HFFc6 (cell line): ENCODE results near the gene SLC41A3. TPM values are rescaled to one million over a fixed set of nuclear protein-coding genes. Genes with fewer than 3 reads are reported as not detected.

ENCODE experiments used
- DNase-seq: peaks from one replicate; pipeline ENCODE4 v3.0.0-alpha.2; 2018
- H3K27ac Mint-ChIP-seq: 2 replicates; pipeline ENCODE4 v1.8.0; 2020; ENCODE audit warnings: mild to moderate bottlenecking, mixed read lengths
- H3K27me3 Mint-ChIP-seq: 2 replicates; pipeline ENCODE4 v1.8.0; 2021; ENCODE audit warnings: mild to moderate bottlenecking, moderate library complexity, mixed read lengths; ENCODE audit not compliant: insufficient read depth
- H3K36me3 Mint-ChIP-seq: 2 replicates; pipeline ENCODE4 v1.8.0; 2021; ENCODE audit warnings: low read depth, mixed read lengths
- H3K4me1 Mint-ChIP-seq: 2 replicates; pipeline ENCODE4 v1.8.0; 2020; ENCODE audit warnings: low read depth, mixed read lengths
- H3K4me3 Mint-ChIP-seq: 2 replicates; pipeline ENCODE4 v1.8.0; 2020; ENCODE audit warnings: mild to moderate bottlenecking, moderate library complexity, mixed read lengths
- H3K9me3 Mint-ChIP-seq: 2 replicates; pipeline ENCODE4 v1.8.0; 2020; ENCODE audit warnings: mild to moderate bottlenecking, mixed read lengths
- CTCF ChIP-seq: fragments of 200-600 bp; sonication (generic); IDR thresholded peaks from 2 replicates; pipeline ENCODE4 v1.5.0; 2021; ENCODE audit warnings: antibody characterized with exemption, mild to moderate bottlenecking
- total RNA-seq, 6 experiments: library from RNA; stranded (reverse); fragmentation: NEBNext Ultra II Directional; extraction: Animal tissue kit (Norgen Biotek cat#: 25700); gene quantifications; 2 replicates in 1 of 6; 3 replicates in 5 of 6; pipeline ENCODE4 v1.2.3, GENCODE V29; 2021

Gene SLC41A3
- total RNA-seq, 6 experiments from 2014 or later: 41.6 to 54.8 (median 44.7) TPM

GRCh38 chr3:126119008-126119675 lies 35.2 kb upstream of the SLC41A3 start:
- no peak overlapping the region for H3K4me3 Mint-ChIP-seq
- H3K36me3 Mint-ChIP-seq: no peaks in the 10 kb centered on the region

GRCh38 chr3:126118591-126118990 lies 34.7 kb upstream of the SLC41A3 start:
- Mint-ChIP-seq H3K36me3 (no peaks in the 10 kb centered on the region), H3K9me3 (peaks cover 4% of the 10 kb centered on the region; the same call in 1 of the 2 replicates), H3K4me3 (no peak overlapping the region), H3K27ac (no peak overlapping the region), H3K4me1 (no peaks in the 10 kb centered on the region), H3K27me3 (peaks cover 50% of the 10 kb centered on the region)
- DNase-seq: no peak
- no peak for TF ChIP-seq CTCF

More at GRCh38 chr3:126119008-126119675, 35.2 kb upstream of the SLC41A3 start:
- Mint-ChIP-seq H3K27ac (no peak overlapping the region), H3K4me1 (no peaks in the 10 kb centered on the region), H3K27me3 (peaks cover 50% of the 10 kb centered on the region), H3K9me3 (peaks cover 4% of the 10 kb centered on the region; the same call in 1 of the 2 replicates)
- no peak for TF ChIP-seq CTCF
- DNase-seq: no peak

GRCh38 chr3:126117786-126118185 lies 33.9 kb upstream of the SLC41A3 start:
- no peak overlapping the region for H3K4me3 Mint-ChIP-seq
- DNase-seq: no peak
- H3K27ac Mint-ChIP-seq: no peak overlapping the region
- no peaks in the 10 kb centered on the region for H3K36me3 Mint-ChIP-seq
- peaks cover 47% of the 10 kb centered on the region for H3K27me3 Mint-ChIP-seq
- no peak for TF ChIP-seq CTCF
- no peaks in the 10 kb centered on the region for H3K4me1 Mint-ChIP-seq
- peaks cover 4% of the 10 kb centered on the region; the same call in 1 of the 2 replicates for H3K9me3 Mint-ChIP-seq

DNA sequence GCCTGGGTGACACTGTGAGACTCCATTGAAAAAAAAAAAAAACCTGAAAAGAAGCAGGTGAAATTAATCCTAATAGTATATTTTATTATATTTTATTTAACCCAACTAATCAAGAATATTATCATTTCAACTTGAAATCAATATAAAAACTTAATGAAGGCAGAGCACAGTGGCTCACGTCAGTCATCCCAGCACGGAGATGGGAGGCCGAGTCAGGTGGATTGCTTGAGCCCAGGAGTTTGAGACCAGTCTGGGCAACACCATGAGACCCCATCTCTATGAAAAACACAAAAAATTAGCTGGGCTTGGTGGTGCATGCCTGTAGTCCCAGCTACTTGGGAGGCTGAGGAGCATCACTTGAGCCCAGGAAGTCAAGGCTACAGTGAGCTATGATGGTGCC lies 33.3 kb upstream of the SLC41A3 start:
- Mint-ChIP-seq H3K27ac (no peak overlapping the region), H3K4me3 (no peak overlapping the region), H3K9me3 (peaks cover 4% of the 10 kb centered on the region; the same call in 1 of the 2 replicates), H3K36me3 (no peaks in the 10 kb centered on the region), H3K27me3 (peaks cover 46% of the 10 kb centered on the region), H3K4me1 (no peaks in the 10 kb centered on the region)
- no peak for DNase-seq
- TF ChIP-seq CTCF: no peak

- no peak for TF ChIP-seq CTCF
- no peak overlapping the region for H3K4me3 Mint-ChIP-seq
- no peaks in the 10 kb centered on the region for H3K4me1 Mint-ChIP-seq
- no peaks in the 10 kb centered on the region for H3K36me3 Mint-ChIP-seq
- DNase-seq: no peak
- H3K27me3 Mint-ChIP-seq: peaks cover 40% of the 10 kb centered on the region
- H3K9me3 Mint-ChIP-seq: peaks cover 4% of the 10 kb centered on the region; the same call in 1 of the 2 replicates
- no peak overlapping the region for H3K27ac Mint-ChIP-seq
Measured at GRCh38 chr3:126116526-126116925, 32.6 kb upstream of the SLC41A3 start.
